Skeletal muscle tissue (tissue), 4 donors: ENCODE data around the gene NRXN2. TPM values are rescaled to one million over a fixed set of nuclear protein-coding genes. Genes with fewer than 3 reads are reported as not detected.

Experiments used
- H3K27ac ChIP-seq: one replicate; pipeline ENCODE4 v1.7.0; 2013; ENCODE audit warnings: mild to moderate bottlenecking, low read depth, low read length, inconsistent platforms
- H3K27me3 ChIP-seq, 3 donors: one replicate each; pipeline ENCODE4 v1.7.0; 2013; ENCODE audit warnings: low read length in 3 of 3; ENCODE audit not compliant: control insufficient read depth in 3 of 3, insufficient read depth in 3 of 3
- H3K36me3 ChIP-seq, 3 donors: one replicate each; pipeline ENCODE4 v1.7.0; 2013; ENCODE audit warnings: low read length in 3 of 3; ENCODE audit not compliant: control insufficient read depth in 3 of 3, insufficient read depth in 3 of 3
- H3K4me1 ChIP-seq, 3 donors: one replicate each; pipeline ENCODE4 v1.7.0; 2013; ENCODE audit warnings: low read length in 3 of 3, mild to moderate bottlenecking in 3 of 3; ENCODE audit not compliant: control insufficient read depth in 3 of 3, insufficient read depth in 3 of 3
- H3K4me3 ChIP-seq, 3 donors: one replicate each; pipeline ENCODE4 v1.7.0; 2013; ENCODE audit warnings: low read length in 3 of 3
- H3K9ac ChIP-seq, 3 donors: one replicate each; pipeline ENCODE4 v1.7.0; 2013; ENCODE audit warnings: low read length in 3 of 3, mild to moderate bottlenecking in 3 of 3, moderate library complexity in 2 of 3, low read depth in 1 of 3
- H3K9me3 ChIP-seq, 3 donors: one replicate each; pipeline ENCODE4 v1.7.0; 2013; ENCODE audit warnings: low read length in 3 of 3; ENCODE audit not compliant: control insufficient read depth in 3 of 3
- total RNA-seq: library from RNA; depleted of rRNA; stranded (reverse); fragments of >200 nt; gene quantifications from one replicate; pipeline ENCODE4 v1.2.3, GENCODE V29; 2014
- donor health status: Osteomylitis.

Gene NRXN2
- total RNA-seq, 1 donor from 2014 or later = 9.4 TPM

DNA sequence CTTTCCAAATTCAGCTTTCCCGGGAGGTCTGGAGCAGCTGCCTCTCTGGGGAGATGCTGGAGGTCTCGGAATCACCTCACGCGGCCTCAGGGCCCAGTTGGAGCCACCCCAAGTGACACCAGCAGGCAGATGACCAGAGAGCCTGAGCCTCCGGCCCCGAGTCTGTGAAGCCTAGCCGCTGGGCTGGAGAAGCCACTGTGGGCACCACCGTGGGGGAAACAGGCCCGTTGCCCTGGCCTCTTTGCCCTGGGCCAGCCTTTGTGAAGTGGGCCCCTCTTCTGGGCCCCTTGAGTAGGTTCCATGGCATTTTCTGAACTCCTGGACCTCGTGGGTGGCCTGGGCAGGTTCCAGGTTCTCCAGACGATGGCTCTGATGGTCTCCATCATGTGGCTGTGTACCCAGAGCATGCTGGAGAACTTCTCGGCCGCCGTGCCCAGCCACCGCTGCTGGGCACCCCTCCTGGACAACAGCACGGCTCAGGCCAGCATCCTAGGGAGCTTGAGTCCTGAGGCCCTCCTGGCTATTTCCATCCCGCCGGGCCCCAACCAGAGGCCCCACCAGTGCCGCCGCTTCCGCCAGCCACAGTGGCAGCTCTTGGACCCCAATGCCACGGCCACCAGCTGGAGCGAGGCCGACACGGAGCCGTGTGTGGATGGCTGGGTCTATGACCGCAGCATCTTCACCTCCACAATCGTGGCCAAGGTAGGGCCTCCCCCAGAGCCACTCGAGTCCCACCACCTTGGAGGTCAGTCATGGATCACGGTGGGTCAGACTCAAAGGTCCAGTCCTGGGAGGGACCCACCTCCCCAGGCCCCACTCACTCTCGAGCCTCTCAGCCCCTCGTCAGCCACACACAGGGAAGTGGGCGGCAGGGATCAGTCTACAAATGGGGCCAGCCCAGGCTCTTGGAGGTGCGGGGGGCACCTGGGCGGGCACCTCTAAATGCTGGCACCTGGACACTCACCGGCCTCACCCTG is 131.5 kb downstream of the NRXN2 start:
- Histone ChIP-seq H3K27me3 (peaks cover 0 to 8% (median 0%) of the 10 kb centered on the region in 3 donors), H3K9ac (no peak overlapping the region), H3K4me3 (no peak overlapping the region), H3K36me3 (no peaks in the 10 kb centered on the region), H3K27ac (no peak overlapping the region), H3K4me1 (no peaks in the 10 kb centered on the region), H3K9me3 (peaks cover 0 to 5% (median 3%) of the 10 kb centered on the region in 3 donors)

DNA sequence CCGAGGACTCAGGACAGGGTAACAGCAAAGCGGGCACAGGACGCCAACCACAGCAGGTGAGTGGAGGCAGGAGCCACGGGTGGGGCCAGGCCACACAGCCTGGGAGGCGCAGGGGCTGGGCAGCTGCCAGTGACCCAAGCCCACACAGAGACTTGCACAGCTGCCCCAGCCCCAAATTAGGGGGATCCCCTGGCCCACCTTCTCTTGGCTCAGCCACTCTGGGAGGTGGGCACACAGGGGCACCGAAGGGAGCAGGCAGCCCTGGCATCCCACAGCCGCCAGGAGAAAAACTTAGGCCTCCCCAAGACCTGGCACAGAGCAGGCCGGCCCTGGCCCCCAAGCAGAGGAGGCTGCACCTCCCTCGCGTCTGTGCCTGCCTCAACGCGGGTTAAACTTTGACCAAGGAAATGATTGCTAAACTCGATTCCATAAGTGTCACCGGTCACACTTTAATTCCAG is 132.2 kb downstream of the NRXN2 start, which contains the start of gene SLC22A12:
SLC22A12 (plus strand) TSS at position 458 of the 459 bp plus-strand sequence. CDS start 337 bp downstream, outside the sequence.
- H3K9me3 ChIP-seq = peaks cover 0 to 4% (median 3%) of the 10 kb centered on the region in 3 donors
- peaks cover 0 to 8% (median 0%) of the 10 kb centered on the region in 3 donors for H3K27me3 ChIP-seq
- H3K9ac ChIP-seq = no peak within 1 kb of the TSS
- H3K4me1 ChIP-seq = no peaks in the 10 kb centered on the region
- no peaks in the 10 kb centered on the region for H3K36me3 ChIP-seq
- H3K27ac ChIP-seq = no peak within 1 kb of the TSS
- no peak within 1 kb of the TSS for H3K4me3 ChIP-seq

GRCh38 chr11:64588701-64589100 is 134.3 kb downstream of the NRXN2 start:
- no peak overlapping the region for H3K9ac ChIP-seq
- H3K9me3 ChIP-seq = peaks cover 0 to 4% (median 3%) of the 10 kb centered on the region in 3 donors
- no peak overlapping the region for H3K27ac ChIP-seq
- no peaks in the 10 kb centered on the region for H3K4me1 ChIP-seq
- H3K27me3 ChIP-seq = peaks cover 0 to 8% (median 0%) of the 10 kb centered on the region in 3 donors
- H3K36me3 ChIP-seq = no peaks in the 10 kb centered on the region
- H3K4me3 ChIP-seq = no peak overlapping the region

DNA sequence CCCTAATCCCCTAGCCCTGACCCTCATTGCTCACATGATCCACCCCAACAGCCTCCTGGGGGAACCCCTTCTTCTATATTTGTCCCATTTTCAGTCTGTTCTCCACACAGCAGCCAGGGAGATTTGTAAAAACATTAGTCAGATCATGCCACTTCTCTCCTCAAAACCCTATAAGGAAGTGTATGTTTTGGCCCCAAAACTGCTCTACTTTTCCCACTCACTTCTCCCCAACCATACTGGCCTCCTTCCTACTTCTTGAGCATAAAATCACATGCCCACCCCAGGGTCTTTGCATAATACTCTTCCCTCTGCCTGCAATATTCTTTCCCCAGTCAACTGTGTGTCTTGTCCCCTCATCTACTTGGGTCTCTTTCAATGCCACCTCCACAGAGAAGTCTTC is 136.6 kb downstream of the NRXN2 start:
- no peak overlapping the region for H3K4me3 ChIP-seq
- no peaks in the 10 kb centered on the region for H3K36me3 ChIP-seq
- peaks cover 0 to 4% (median 0%) of the 10 kb centered on the region in 3 donors for H3K27me3 ChIP-seq
- H3K27ac ChIP-seq = no peak overlapping the region
- H3K9me3 ChIP-seq = peaks cover 0 to 4% (median 3%) of the 10 kb centered on the region in 3 donors
- H3K4me1 ChIP-seq = no peaks in the 10 kb centered on the region
- H3K9ac ChIP-seq = no peak overlapping the region

DNA sequence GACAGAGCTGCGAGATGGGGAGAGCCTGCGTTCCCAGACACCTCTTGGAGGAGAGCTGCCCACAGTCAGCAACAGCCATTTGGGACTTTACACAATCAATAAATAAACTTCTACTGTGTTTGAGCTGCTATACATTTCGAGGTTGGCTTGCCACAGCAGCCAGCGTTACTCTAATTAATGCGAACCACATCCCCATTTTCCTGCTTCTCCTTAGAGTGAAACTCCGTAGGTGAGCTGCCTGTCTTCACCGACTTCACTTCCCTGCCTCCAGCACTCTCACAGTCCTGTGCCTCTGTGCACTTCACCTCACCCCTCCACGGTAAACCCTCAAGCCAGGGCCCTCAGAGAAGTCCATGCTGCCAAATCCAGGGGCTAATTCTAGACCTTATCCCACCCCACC is 137.8 kb downstream of the NRXN2 start:
- H3K27ac ChIP-seq = no peak overlapping the region
- peaks cover 0 to 4% (median 3%) of the 10 kb centered on the region in 3 donors for H3K9me3 ChIP-seq
- no peak overlapping the region for H3K4me3 ChIP-seq
- H3K27me3 ChIP-seq = peaks cover 0 to 1% (median 0%) of the 10 kb centered on the region in 3 donors
- no peaks in the 10 kb centered on the region for H3K4me1 ChIP-seq
- no peak overlapping the region for H3K9ac ChIP-seq
- no peaks in the 10 kb centered on the region for H3K36me3 ChIP-seq

DNA sequence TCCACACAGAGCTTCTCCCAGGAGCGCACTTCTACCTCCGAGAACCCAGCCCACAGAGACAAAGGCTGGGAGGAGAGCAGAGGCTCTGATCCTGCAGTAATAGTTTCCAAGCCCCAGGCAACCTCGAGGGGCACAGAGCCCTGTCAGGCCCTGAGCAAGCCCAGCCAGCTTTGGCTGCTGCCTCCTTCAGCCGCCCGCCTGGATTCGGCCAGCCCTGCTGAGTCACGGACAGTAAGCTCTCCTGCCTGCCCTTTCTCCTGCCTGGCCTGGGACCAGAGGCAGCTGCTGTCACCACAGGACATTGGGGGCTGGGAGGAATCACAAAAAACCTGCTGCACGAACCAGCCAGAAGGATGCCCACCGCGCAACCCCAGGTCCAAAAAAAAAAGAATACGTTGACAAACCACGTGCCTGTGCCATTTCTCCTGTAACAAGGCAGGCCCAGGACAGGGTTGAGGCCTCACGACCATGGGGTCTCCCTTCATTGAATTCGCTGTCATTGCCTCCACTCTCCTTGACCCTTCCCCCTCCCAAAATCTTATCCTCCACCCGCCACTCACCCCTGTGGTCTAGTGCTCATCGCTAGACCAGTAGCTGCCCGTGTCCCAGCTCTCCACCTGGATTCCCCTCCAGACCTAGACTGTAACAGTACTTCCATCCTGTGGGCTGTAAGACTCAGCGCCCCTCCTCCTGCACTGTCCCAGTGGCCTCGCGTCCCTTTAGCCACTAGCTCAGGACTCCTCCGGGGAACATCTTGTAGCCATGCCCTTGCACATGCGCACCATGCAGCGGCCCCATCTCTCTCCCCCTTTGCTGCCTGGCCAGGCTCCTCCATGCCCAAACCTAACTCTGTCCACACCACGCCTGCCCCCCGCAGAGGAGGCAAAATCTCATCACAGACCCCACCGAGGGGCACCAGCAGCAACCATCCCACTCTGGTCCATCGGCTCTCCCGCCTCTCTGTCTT is 139.4 kb downstream of the NRXN2 start:
- no peaks in the 10 kb centered on the region for H3K4me1 ChIP-seq
- H3K9ac ChIP-seq = no peak overlapping the region
- H3K27ac ChIP-seq = no peak overlapping the region
- H3K9me3 ChIP-seq = peaks cover 0 to 2% (median 0%) of the 10 kb centered on the region in 3 donors
- no peaks in the 10 kb centered on the region for H3K36me3 ChIP-seq
- H3K4me3 ChIP-seq = no peak overlapping the region
- no peaks in the 10 kb centered on the region for H3K27me3 ChIP-seq

DNA sequence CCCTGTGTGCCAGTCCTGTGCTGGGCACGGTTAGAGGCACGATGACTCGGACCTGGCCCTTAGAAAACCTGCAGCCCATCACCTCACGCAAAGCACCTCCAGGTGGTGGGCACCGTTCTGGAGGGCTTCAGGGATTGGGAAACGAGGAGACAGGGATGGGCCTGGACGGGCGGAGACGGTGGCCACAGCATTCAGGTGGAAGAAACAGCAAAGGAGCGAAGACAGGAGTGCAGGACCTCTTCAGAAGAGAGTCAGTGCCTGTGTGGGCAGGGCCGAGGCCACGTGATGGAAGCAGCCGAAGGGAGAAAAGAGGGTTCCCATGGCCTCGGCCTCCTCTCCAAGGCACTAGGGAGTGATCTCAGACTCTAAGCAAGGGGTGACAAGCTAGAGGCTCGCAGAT is 140.1 kb downstream of the NRXN2 start:
- no peaks in the 10 kb centered on the region for H3K9me3 ChIP-seq
- no peaks in the 10 kb centered on the region for H3K4me1 ChIP-seq
- H3K27me3 ChIP-seq = peaks cover 0 to 2% (median 0%) of the 10 kb centered on the region in 3 donors
- no peak overlapping the region for H3K9ac ChIP-seq
- H3K36me3 ChIP-seq = no peaks in the 10 kb centered on the region
- H3K27ac ChIP-seq = no peak overlapping the region
- H3K4me3 ChIP-seq = no peak overlapping the region

GRCh38 chr11:64581057-64581523 is 141.9 kb downstream of the NRXN2 start:
- Histone ChIP-seq H3K4me3 (no peak overlapping the region), H3K27me3 (peaks cover 0 to 2% (median 0%) of the 10 kb centered on the region in 3 donors), H3K4me1 (no peaks in the 10 kb centered on the region), H3K9me3 (no peaks in the 10 kb centered on the region), H3K27ac (no peak overlapping the region), H3K36me3 (no peaks in the 10 kb centered on the region), H3K9ac (no peak overlapping the region)

DNA sequence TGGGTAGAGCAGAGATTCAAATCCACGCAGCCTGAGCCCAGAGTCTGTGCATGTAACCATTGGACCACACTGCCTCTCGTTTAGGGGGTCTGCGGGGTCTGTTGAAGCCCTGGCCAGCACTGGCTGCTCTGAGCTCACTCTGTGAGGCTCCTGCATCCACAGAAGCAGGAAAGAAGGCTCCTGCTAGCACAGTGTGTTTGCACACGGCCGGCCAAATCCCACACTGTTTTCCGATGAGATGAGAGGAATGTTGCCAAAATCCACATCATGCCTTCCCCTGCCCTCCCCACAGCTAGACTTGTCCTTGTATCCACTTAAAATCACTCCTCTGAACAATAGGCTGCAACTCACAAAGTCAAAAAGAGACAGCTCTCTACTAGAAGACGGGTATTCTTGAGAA is 142.6 kb downstream of the NRXN2 start:
- no peak overlapping the region for H3K27ac ChIP-seq
- no peaks in the 10 kb centered on the region for H3K4me1 ChIP-seq
- H3K27me3 ChIP-seq = peaks cover 0 to 2% (median 0%) of the 10 kb centered on the region in 3 donors
- no peak overlapping the region for H3K9ac ChIP-seq
- H3K4me3 ChIP-seq = no peak overlapping the region
- H3K36me3 ChIP-seq = no peaks in the 10 kb centered on the region
- no peaks in the 10 kb centered on the region for H3K9me3 ChIP-seq
